Stimulated activated CD8-positive, alpha-beta memory T cell treated with anti-CD3 and anti-CD28 coated beads, Interleukin-4, amount 100 ng/mL, for 1 hour (primary cell): ENCODE data around the gene KMT5C.

Experiments
- DNase-seq, 2 donors: peaks; one replicate each; pipeline ENCODE4 v3.0.0-alpha.2; 2020; ENCODE audit warnings: low read depth in 2 of 2, low spot score in 1 of 2

KMT5C gene

GRCh38 chr19:55339105-55339888 is at the start of gene KMT5C:
Gene KMT5C, plus strand, starts transcription at chr19:55339876. Its CDS starts 2,061 bp downstream, at chr19:55341937.
- DNase-seq, result peak; percentile 100

GRCh38 chr19:55297267-55297666 is 42.4 kb upstream of the KMT5C start:
- DNase-seq, result no peak

GRCh38 chr19:55299991-55300390 is 39.7 kb upstream of the KMT5C start:
- DNase-seq, result no peak

GRCh38 chr19:55300886-55301458 is 38.7 kb upstream of the KMT5C start:
- DNase-seq, result no peak

- peak; percentile 94 to 97 for DNase-seq
Measured at GRCh38 chr19:55301459-55302317, 38.0 kb upstream of the KMT5C start.

- no peak for DNase-seq
Measured at GRCh38 chr19:55302318-55302703, 37.4 kb upstream of the KMT5C start.

GRCh38 chr19:55303477-55303876 is 36.2 kb upstream of the KMT5C start:
- DNase-seq, result no peak

GRCh38 chr19:55304279-55304978 is 35.2 kb upstream of the KMT5C start:
- DNase-seq, result no peak

- DNase-seq, result no peak
Measured at GRCh38 chr19:55304980-55305379, 34.7 kb upstream of the KMT5C start.

- no peak for DNase-seq
Measured at GRCh38 chr19:55305491-55305890, 34.2 kb upstream of the KMT5C start.

GRCh38 chr19:55305983-55306562 is 33.6 kb upstream of the KMT5C start:
- DNase-seq, result no peak

- no peak for DNase-seq
Measured at GRCh38 chr19:55306712-55307111, 33.0 kb upstream of the KMT5C start.

- no peak for DNase-seq
Measured at GRCh38 chr19:55308281-55308680, 31.4 kb upstream of the KMT5C start.

- no peak for DNase-seq
Measured at GRCh38 chr19:55309448-55309847, 30.2 kb upstream of the KMT5C start.

- no peak for DNase-seq
Measured at GRCh38 chr19:55310498-55310897, 29.2 kb upstream of the KMT5C start.

- no peak for DNase-seq
Measured at GRCh38 chr19:55311397-55311796, 28.3 kb upstream of the KMT5C start.

GRCh38 chr19:55311797-55312196 is 27.9 kb upstream of the KMT5C start:
- DNase-seq, result no peak

- DNase-seq, result no peak
Measured at GRCh38 chr19:55312621-55313512, 26.8 kb upstream of the KMT5C start.

- no peak for DNase-seq
Measured at GRCh38 chr19:55314396-55314795, 25.3 kb upstream of the KMT5C start.

- DNase-seq, result no peak
Measured at GRCh38 chr19:55315956-55316525, 23.6 kb upstream of the KMT5C start.
